NCI-H2196 (cell line): ENCODE results near the gene PAEP.

Experiments used
- DNase-seq: peaks from one replicate; lab custom pipeline; 2025; ENCODE audit not compliant: unreplicated experiment; lab: John Stamatoyannopoulos, UW

Gene PAEP

DNA sequence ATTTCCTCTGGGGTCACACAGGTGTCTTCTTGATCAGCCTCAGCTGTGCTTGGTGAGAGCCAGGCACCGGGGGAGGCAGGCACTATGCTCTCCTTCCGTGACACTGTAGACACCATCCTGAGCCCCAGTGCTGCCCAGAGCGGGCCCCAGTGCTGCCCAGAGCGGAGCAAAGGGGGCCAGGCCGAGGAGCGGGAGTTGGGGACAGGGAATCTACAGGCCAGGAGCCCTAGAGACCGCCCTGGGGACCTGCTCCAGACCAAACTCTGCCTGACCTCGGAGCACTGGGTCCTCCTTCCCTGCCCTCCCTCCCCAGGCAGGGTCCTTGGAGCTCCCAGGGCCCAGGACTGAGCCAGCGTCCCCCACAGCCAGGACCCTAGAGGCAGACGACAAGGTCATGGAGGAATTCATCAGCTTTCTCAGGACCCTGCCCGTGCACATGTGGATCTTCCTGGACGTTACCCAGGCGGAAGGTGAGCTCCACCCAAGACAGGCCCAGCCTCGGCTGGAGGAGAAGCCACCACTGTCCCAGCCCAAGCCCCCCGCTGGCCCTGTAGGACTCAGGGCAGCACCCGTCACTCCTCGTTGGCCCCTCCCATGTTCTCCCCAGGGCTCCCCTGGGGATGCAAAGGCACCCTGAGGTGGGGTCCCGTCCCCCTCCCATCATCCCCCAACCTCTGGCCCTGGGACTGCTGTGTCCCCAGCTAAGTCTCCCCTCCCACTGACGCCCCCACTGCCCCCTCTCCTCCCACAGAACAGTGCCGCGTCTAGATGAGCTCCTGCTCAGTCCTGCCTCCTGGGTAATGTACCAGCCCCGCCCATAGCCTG, 30.2 kb downstream of the PAEP start:
- DNase-seq, result no peak

DNA sequence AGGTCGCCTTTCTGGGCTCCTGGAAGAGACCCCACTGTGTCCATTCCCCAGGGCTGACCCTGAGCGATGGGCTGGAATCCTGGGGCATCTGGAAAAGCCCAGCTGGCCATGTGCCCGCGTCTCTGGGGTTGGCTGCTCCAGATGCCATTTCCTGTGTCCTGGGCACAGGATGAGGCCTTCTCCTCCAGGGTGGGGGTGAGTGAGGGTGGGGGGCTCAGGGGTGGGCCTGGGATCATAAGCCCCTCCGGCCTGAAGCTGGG, 30.7 kb downstream of the PAEP start:
- no peak for DNase-seq

DNA sequence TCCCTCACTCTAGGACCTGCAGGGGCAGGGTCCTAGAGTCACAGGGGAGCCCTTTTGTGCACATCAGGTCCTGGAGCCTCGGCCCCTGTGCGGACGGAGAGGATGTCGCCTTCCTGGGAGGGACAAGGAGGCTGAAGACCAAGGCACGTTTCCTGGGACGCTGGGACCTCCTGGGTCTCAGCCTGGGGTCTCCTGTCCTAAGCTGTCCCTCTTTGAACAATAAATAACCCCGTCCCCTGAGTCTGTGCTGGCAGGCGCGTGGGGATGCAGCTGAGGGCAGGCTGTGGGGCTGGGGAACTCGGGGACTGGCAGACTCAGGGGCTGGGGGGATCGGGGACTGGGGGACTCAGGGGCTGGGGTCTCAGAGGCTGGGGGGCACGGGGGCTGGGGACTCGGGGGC, 31.1 kb downstream of the PAEP start:
- DNase-seq, result no peak

DNA sequence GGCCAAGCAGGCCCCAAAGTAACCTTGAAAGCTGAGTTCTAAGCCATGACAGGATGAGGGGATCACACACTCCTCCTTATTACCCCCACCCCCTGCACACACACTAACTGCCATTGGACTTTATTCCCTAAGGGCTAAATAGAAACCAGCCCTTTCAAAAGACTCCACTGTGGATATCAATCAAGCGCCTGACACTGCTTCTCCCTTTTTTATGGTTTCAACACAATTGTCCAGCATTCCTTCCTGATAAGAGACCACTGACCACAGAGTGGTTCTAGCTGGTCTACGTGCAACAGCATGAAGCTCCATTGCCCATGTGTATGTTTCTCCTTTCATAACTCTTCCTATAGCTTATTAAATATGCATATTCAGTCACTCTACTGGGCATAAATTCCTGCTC, 34.7 kb downstream of the PAEP start:
- DNase-seq, result no peak

DNA sequence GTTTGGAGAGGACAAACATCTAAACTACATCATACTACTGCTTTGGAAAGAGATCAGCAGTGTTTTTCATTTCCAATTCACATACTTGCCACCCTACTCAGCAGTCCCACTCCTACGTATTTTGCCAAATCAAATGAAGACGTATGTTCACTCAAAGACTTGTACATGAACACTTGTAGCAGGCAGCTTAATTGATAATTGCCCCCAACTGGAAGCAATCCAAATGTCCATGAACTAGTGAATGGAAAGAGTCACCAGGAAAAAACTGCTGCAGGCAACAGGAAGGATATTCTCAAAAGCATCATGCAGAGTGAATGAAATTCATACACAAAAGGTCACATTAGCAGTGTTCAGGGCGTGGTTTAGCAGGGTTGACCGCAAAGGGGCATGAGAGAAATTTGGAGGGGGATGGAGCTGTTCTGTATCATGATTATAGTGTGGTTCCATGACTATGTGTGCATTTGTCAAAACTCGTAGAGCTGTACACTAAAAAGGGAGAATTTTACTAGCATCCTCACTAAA, 38.8 kb downstream of the PAEP start:
- no peak for DNase-seq

DNA sequence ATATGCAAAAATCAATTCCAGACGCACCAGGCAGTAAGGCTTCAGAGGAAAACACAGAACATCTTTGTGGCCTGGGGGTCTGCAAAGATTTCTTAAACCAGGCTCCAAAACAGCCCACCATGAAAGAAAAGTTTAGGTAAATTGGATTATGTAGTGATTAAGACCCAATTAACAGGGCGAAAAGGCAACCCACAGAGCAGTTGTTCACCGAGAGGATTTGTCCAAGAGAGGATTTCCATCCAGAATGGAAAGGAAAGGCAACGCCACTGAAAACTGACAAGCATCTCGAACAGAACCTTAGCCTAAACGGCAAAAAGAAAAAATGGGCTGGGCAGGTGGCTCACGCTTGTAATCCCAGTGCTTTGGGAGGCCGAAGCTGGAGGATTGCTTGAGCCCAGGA, 40.4 kb downstream of the PAEP start:
- DNase-seq, result no peak

DNA sequence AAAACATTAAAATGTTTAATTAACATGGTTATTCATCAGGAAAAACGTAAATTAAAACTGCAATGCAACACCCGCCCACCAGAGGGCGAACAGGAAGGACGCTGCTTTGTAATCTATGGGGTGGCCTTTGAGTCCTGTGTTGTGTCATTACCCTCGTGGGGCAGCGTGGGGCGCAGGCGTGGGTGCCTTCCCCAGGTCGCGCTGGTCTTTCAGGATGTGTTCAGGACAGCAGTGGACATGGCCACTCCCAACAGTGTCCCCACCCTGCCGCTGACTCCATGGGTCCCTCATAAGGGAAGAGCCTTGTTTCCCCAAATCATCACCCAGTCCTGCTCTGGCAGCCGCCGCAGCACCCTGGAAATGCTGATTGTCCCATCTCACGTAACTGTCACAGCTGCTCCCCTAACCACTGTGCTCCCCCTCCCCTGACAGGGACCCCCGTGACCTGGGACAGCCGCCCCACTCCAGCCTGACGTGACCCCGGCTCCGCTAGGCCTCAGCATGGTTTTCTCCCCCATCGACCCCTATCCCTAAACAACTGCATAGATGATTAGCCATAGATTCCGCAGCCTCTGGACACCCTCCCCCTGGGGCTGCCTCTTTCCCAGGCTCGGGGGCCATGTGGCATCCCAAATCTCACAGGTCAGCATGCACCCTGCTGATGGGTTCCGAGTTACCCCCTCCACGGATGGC, 41.4 kb downstream of the PAEP start:
- DNase-seq, result peak; percentile 51

DNA sequence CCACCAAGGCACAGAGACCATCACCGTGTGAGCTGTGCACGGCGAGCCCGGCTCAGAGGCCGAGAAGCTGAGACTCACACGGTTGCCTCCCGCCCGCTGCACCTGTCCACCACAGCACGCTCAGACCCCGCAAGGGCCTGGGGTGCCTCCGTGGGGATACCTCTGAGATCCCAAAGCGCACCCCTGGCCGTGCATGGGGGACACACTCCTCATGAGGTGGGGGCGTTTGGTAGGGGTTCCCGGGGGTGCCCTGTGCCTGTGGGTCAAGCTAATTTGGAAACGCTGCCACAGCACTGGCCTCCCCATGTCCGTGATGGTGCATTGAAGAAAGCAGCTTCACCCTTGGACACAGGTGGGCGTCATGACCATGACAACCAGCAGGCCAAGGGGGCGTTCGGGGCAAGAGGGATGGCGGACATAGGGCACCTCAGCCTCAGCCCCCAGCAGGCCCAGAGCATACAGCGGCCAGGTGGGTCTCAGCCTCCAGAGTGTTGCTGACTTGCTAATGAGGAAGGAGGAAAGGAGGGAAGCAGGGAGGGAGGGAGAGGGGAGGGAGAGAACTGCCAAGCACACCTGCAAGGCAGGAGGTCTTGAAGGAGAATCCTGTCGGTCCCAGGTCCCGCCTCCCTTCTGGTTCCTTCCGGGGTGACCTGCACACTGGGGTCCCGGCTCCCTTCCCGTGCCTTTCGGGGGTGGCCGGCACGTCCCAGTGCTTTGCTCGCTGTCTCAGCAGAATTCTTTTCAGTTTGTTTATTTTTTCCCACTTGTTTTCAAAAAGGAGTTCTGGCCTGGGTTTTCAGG, 43.1 kb downstream of the PAEP start:
- DNase-seq, result no peak

DNA sequence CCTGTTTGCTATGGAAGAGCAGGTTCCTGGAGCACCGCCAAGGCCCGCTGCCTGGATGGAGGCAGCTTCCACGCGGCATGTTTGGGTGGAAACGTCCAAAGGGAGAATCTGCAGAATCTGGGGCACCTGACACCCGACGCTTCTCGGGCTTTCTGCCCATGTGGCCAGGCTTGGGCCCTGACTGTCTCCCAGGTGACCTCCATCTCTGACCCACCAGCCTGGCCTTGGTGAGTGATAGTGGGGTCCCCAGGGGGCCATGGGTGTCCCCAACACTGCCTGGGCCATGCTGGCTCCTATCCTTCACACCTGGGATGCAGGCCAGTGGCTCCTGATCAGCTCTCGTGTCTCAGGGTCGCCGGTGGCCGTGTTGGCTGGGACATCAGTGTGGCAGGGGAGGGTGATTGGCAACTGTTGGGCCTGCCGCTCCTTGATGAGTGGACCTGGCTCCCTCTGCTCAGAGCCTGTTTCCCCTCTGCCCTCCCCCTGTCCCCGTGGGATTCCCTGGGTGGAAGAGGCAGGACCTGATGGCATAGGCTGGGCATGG, 43.8 kb downstream of the PAEP start:
- peak; percentile 11 for DNase-seq

DNA sequence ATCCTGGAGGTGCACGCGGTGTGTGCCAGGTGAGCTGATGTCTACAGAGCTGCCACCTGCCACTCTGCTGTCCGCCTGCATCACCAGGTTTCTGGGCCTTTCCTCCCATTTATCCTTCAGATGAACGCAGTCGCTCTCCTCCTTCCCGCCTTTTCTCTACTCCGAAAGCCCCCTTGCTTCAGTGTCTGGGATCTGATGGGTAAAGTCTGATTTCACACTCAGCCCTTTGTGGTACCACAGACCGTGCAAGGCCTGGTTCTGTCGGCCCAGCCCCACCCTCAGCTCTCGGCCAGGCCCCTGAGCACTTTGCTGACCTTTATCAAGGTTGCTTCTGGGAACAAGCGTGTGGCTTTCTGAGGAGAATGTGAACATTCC, 45.3 kb downstream of the PAEP start:
- no peak for DNase-seq

DNA sequence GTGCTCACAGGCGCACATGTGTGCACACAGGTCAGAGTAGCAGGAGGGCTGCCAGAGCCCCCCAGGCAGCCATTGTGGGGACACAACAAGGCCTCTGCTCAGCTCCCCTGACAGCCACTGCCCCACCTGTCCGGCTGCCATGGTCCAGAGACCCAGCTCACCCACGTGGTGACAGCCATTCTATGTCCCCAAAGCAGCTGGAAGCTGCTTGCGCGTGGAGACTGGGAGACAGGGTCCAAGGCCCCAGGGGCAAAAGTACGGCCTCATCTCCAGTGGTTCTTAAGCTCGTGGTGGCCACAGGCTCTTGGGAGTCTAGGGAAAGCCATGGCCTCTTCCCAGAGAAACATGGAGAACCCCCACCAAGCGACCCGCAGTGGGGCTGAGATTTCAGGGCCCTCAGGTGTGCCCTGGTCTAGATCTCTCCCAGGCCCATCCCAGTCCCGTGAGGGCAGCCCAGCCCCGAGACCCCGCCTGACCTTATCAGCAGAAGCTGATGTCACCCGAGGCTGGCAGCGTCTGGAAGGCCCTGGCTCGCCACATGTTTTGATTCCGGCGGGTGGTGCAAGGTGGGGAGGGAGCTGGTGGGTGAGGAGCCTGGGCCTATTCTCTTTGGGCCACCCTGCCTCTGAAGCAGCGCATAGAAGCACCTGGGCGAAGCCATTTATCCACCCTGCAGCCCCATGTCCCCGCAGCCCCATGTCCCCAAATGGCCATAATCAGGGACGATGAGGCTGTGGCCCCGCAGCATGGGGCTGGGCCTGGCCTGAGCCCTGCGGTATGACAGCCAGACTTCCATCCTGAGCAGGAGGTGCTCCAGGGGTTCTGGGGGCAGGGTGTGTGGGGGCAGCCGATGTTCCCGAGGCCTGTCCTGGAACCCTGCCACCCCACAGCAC, 46.1 kb downstream of the PAEP start:
- DNase-seq, result no peak

DNA sequence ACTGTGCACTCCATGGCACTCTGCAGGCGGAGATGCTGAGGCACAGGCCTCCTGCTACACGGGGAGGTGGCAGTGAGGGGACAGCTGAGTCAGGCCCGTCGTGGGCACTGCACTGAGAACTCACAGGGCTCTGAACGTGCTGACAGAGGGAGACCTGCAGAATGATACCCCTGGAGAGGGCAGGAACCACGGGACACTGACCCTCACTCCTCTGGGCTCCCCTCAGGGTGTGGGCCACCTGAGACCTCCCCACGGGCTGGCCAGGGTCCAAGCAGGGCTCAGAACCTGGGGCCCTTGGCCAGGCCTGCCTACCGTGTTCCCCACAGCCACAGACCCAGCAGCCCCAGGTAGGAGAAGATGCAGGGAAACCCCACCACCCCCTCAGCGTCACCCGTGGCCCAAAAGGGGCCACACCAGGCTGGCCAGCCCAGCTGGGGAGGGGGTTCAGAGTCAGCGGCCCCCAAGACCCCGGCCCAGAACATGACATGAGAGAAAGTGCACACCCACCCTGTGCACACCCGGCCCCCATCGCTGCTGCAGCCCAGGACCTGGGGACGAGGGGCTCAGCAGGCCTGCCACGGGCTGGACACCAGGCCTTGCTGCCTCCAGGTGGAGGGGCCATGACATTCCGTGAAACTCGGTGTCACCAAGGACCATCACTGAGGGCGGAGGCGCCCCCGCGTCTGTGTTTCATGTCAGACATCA, 46.9 kb downstream of the PAEP start:
- DNase-seq, result no peak

DNA sequence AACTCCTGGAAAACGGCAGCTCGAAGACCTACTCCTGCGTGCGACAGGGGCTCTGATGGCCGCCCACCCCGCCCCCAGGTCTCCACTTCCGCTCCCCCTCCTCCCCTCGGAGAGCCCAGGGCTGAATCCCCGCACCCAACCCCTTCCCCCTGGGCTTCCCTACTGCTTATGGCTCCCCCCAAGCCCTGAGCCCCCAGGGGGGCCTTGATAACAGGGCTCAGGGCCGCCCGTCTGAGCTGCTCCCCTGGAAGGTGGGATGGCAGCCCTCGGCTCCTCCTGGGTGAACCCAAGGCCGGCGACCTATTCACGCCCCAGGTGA, 47.4 kb downstream of the PAEP start:
- no peak for DNase-seq

DNA sequence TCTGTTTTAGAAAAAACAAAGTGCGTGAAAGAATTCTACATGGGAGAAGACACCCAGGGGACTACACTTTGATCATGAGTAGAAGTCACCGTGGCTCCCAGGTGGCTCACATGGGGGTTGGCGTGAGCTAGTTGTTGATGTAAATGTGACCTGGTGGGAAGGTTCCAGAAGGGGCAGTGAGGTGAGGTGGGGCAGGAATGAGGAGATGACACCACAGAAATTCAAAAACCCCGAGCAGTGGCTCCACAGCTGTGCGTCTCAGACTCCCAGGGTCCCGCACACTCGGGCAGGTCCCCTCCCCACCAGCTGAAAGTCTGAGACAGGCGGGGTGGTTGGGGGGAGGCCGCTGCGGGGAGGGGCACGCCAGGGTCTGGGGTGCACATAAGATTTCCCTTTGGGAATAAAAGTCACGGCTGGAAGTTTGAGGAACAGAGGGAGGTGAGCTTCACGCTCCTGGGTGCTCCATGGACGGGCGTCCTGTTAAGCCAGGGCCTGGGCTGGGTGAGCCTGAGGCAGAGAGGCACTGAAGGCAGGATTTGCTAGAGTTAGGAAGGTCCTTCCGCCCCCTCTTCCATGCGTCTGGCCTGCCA, 47.9 kb downstream of the PAEP start:
- no peak for DNase-seq

DNA sequence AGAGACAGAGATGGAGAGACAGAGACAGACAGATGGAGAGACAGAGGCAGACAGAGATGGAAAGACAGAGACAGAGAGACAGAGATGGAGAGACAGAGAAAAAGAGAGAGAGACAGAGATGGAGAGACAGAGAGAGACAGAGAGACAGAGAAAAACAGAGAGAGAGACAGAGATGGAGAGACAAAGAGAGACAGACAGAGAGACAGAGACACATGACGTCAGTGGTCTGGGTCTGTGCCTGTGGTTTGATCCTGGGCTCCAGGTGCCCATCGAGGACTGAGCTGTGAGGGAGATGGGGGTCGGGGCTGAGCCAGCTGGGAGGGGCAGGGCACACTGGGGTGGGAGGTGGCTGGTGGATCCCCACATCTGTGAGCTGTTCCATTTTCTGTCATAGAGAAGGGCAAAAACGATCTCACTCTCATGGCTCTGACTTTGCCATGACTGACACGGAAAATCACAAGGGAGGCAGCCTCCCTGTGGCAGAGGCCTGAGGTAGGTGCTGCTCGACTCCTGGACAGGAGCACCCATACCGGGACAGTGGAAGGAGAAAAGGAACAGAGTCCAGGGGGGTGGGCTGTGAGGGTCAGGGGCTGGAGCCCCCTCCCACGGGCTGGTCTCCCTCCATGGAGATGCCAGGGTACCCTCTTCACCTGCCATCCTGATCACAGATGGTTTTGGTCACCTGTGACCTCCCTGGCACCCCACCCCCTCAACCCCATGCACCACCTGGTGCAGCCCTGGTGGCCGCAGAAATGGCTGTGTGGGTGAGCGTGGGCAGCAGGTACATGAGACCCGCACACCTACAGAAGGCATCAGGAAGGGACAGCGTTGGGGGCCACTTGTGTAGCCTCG, 49.0 kb downstream of the PAEP start:
- no peak for DNase-seq

DNA sequence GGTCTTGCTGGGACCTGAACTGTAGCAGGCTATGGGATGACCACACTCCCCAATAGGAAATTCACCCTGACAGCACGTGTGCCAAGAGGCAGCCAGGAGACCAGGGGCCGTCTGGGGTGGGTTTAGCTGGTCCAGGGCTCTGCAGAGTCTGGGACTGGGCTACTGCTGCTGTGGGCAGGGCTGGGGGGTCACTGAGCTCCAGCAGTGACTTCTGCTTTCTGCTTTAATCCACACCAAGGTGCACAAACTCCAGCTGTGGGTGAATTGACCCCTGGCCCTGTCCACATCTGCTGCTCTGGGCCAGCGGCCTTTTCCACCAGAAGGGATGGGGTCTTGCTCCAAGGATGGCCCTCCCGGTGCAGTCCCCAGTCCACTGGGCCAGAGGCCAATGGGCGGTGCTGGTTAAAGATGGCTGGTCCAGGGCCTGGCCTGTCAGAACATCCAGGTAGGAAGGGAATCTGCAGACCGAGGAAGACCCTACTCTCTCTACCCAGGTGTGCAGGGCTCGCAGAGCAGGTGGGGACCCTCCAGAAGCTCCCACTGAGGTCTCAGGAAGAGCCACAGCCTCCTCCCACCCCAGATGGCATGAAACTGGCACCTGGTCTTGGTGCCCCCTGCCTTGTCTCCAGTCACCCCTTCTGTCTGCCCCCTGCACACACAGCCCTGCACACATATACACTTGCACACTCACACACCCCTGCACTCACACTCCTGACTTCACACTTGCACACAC, 49.8 kb downstream of the PAEP start:
- no peak for DNase-seq

DNA sequence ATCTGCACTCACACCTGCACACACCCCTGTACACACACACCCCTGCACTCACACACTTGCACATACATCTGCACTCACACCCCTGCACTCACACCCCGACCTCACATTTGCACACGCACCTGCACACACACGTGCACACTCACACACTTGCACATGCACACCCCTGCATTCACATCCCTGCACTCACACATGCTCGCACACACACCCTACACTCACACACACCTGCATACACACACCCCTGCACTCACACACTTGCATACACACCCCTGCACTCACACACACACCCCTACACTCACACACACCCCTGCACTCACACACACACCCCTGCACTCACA, 50.3 kb downstream of the PAEP start:
- no peak for DNase-seq

DNA sequence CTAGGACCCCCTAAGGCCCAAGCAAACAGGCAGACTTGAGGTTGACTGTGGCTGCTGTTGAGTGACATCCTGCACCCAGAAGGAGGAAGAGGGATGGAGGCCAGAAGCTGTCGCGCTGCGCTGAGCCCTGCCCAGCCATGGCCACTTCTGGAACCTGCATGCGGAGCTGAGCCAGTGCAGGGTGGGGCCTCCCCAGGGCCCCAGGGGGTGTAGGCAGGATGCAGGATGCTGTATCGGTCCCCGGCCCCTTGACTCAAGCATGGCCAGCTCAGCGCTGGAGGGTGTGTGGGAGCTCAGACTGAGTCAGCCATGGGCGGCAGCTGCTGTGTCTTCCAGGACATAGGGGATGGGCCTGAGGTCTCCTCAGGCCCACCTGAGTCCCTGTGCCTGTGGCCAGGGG, 50.9 kb downstream of the PAEP start:
- DNase-seq, result no peak
